Choroid plexus epithelial cell (primary cell): ENCODE data around the gene LTBP4.

Experiments
- DNase-seq: peaks from one replicate; pipeline ENCODE4 v3.0.0-alpha.2; 2010; ENCODE audit warnings: low read depth
- H3K4me3 ChIP-seq: 2 replicates; pipeline ENCODE4 v1.5.1; 2011; ENCODE audit warnings: low read depth, mild to moderate bottlenecking, control low read depth, low read length, moderate library complexity
- TF ChIP-seq, protein P1 (sequence below): conservative IDR thresholded peaks from 2 replicates; pipeline ENCODE4 v1.5.1; 2011; ENCODE audit warnings: low read depth, mild to moderate bottlenecking, control low read depth, inconsistent platforms, low read length, moderate library complexity

Gene LTBP4

DNA sequence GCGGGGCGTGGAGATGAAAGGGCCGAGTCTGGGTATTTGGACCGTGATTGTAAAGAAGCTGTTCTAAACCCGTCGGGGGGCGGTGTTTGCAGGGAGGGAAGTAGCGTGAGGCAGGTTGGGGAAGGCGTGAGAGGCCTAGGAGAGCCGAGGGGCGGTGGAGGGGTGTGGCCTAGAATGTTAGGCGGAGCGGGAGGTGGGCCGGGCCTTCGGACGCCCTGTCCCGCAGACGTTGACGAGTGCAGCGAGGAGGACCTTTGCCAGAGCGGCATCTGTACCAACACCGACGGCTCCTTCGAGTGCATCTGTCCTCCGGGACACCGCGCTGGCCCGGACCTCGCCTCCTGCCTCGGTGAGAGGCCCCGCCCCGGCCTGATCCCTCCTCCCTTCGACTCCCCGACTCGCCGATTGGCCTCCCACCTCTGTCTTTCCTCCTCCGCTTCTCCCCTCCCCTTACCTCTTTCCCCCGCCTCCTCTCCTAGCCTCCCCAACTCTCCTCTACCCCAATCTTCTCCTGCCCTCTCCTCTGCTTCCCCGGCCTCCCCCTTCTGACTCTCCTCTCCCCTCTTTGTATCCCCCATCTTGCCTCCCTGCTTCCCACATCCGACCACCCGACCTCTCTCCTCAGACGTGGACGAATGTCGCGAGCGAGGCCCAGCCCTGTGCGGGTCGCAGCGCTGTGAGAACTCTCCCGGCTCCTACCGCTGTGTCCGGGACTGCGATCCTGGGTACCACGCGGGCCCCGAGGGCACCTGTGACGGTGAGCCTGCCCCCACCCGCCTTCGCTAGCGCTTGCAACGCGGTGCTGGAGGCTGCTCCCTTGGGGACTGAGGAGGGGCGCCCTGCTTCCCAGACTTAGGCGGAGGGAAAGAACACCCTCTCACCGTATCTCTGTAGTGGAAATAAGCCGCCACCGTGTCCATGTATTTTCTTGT is 12.8 kb downstream of the LTBP4 start:
- peak; percentile 93 for DNase-seq
- TF ChIP-seq, protein P1, sequence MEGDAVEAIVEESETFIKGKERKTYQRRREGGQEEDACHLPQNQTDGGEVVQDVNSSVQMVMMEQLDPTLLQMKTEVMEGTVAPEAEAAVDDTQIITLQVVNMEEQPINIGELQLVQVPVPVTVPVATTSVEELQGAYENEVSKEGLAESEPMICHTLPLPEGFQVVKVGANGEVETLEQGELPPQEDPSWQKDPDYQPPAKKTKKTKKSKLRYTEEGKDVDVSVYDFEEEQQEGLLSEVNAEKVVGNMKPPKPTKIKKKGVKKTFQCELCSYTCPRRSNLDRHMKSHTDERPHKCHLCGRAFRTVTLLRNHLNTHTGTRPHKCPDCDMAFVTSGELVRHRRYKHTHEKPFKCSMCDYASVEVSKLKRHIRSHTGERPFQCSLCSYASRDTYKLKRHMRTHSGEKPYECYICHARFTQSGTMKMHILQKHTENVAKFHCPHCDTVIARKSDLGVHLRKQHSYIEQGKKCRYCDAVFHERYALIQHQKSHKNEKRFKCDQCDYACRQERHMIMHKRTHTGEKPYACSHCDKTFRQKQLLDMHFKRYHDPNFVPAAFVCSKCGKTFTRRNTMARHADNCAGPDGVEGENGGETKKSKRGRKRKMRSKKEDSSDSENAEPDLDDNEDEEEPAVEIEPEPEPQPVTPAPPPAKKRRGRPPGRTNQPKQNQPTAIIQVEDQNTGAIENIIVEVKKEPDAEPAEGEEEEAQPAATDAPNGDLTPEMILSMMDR = no peak
- peak overlapping the region; percentile 95 for H3K4me3 ChIP-seq

DNA sequence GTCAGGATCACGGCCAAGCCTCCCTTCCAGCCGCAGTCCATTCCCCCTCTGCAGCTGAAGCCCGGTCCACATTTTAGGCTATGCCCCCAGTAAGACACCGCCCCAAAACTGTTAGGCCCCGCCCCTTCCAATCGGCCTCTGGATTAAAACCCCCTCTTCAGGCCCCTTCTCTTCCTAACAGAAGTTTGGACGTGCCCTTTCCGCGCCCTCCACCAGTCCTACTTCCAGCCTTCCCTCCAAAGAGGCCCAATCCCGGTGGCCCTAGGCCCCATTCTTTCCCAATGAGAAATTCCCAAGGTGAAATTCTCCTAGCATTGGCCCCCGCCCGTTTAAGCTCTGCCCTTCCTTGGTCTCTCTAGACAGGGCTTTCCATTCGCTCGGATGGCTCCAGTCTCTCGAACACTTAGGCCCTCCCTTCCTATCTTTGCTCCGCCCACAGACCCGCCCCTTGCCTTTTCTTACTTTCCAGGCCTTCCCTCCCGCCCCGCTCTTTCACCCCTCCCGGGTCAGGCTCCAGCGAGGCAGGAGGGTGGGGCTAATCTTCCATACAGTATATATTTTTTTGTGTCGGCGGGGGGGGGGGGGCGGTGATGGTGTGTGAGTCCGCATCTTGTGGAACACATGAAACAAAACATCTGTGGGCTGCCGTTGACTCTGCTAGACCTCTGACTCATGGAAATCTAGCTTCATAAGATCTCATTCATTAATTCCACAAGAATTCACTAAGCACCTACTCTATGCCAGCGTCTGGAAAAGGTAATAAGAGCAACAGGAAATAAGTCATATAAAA is 13.6 kb downstream of the LTBP4 start:
- TF ChIP-seq, protein P1 = no peak
- H3K4me3 ChIP-seq = peak overlapping the region; percentile 95
- DNase-seq = peak; percentile 96

DNA sequence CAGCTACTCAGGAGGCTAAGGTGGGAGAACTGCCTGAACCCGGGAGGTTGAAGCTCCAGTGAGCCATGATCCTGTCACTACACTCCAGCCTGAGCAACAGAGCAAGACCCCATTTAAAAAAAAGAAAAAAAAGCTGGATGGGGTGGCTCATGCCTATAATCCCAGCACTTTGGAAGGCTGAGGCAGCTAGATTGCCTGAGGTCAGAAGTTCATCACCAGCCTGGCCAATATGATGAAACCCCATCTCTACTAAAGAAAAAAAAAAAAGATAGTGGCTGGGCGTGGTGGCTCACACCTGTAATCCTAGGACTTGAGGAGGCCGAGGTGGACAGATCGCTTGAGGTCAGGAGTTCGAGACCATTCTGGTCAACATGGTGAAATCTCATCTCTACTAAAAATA is 15.0 kb downstream of the LTBP4 start:
- H3K4me3 ChIP-seq = no peak overlapping the region
- TF ChIP-seq, protein P1 = no peak
- DNase-seq = no peak

DNA sequence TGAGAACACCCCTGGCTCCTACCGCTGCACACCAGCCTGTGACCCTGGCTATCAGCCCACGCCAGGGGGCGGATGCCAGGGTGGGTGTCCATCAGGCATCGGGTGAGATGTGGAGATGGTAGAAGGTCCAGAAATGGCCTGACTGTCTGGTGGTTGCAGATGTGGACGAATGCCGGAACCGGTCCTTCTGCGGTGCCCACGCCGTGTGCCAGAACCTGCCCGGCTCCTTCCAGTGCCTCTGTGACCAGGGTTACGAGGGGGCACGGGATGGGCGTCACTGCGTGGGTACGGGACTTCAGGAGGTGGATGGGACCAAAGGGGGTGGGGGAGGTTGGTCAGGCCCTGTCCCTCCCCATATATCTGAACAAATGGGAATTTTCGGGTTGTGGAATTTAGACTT is 15.8 kb downstream of the LTBP4 start:
- DNase-seq = no peak
- TF ChIP-seq, protein P1 = no peak
- no peak overlapping the region for H3K4me3 ChIP-seq

DNA sequence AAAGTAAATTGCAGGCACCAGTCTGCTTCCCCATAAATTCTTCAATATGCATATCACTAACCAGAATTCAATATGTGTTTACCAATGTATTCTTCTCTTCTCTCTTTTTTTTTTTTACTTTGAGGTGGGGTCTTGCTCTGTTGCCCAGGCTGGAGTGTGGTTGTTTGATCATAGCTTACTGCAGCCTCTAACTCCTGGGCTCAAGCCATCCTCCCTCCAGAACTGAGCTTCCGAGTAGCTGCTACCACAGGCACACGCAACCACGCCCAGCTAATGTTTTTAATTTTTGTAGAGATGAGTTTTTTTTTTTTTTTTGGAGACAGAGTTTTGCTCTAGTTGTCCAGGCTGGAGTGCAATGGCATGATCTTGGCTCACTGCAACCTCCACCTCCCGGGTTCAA is 16.8 kb downstream of the LTBP4 start:
- TF ChIP-seq, protein P1 = no peak
- no peak for DNase-seq
- no peak overlapping the region for H3K4me3 ChIP-seq

DNA sequence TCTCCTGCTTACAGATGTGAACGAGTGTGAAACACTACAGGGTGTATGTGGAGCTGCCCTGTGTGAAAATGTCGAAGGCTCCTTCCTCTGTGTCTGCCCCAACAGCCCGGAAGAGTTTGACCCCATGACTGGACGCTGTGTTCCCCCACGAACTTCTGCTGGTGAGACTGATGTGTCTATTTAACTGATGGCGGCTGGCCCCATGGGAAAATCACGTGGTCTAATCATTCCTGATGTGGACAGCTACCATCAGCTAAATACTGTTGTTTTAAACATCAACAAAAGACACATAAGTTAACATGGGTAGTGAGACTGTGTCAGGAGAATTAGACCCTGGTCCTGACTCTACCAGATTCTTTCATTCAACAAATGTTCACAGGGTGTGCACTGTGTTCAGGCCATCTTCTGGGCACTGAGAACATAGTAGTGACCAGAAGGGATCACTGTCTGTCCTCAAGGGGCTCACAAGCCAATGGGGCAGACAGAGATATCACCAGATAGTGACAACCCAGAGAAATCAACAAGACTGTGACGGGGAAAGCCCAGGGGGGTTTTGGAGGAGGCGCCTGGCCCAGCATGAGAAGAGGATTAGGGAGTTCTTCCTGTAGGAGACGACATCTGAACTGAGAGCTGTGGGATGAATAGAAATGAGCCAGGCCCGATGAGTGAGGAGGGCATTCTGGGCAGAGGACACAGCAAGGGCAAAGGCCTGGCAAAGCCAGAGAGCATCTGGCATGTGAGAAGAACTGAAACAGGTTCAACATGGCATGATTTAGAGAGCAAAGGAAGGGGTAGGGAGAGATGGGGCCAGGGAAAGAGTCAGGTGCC is 18.4 kb downstream of the LTBP4 start:
- TF ChIP-seq, protein P1 = no peak

More for the DNA sequence above, 18.4 kb downstream of the LTBP4 start:
- H3K4me3 ChIP-seq = no peak overlapping the region
- no peak for DNase-seq
